Activated naive CD4-positive, alpha-beta T cell treated with anti-CD3 and anti-CD28 coated beads, Interleukin-2, amount 50 U/mL, for 24 hours (primary cell): ENCODE measurements around the gene FBXO8.

ENCODE experiments used
- H3K27ac Mint-ChIP-seq: one replicate; pipeline ENCODE4 v1.8.0; 2021; ENCODE audit warnings: mild to moderate bottlenecking, mixed read lengths
- H3K27me3 Mint-ChIP-seq: one replicate; pipeline ENCODE4 v1.8.0; 2021; ENCODE audit warnings: mixed read lengths
- H3K36me3 Mint-ChIP-seq: one replicate; pipeline ENCODE4 v1.8.0; 2021; ENCODE audit warnings: mixed read lengths
- H3K4me1 Mint-ChIP-seq: one replicate; pipeline ENCODE4 v1.8.0; 2021; ENCODE audit warnings: mixed read lengths
- H3K4me3 Mint-ChIP-seq: one replicate; pipeline ENCODE4 v1.8.0; 2021; ENCODE audit warnings: mild to moderate bottlenecking, mixed read lengths
- H3K9me3 Mint-ChIP-seq: one replicate; pipeline ENCODE4 v1.8.0; 2021; ENCODE audit warnings: mixed read lengths

Gene FBXO8

DNA sequence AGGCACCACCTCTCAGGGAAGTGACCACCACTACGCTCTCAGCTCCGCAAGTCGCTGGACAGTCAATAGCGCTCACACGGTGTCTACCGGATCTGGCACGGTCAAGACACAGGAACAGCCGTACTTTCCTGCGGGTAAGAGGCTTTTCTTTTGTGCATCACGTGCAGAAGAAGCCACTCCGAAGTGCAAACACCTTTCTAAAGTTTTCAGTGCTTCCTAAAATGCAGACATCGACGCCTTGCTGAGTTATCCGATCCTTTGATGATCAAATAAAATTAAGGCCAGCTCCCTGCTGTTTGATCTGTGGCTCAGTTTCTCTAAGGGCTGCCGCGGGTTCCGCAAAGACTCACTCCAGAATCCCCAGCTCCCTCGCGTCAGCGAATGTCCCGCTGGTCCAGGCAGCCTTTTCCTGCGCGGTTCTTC is 71.8 kb downstream of the FBXO8 start:
- H3K9me3 Mint-ChIP-seq: no peaks in the 10 kb centered on the region
- H3K27me3 Mint-ChIP-seq: peaks cover 66% of the 10 kb centered on the region
- H3K4me3 Mint-ChIP-seq: no peak overlapping the region
- peaks cover 32% of the 10 kb centered on the region for H3K4me1 Mint-ChIP-seq
- no peak overlapping the region for H3K27ac Mint-ChIP-seq
- H3K36me3 Mint-ChIP-seq: peaks cover 3% of the 10 kb centered on the region

DNA sequence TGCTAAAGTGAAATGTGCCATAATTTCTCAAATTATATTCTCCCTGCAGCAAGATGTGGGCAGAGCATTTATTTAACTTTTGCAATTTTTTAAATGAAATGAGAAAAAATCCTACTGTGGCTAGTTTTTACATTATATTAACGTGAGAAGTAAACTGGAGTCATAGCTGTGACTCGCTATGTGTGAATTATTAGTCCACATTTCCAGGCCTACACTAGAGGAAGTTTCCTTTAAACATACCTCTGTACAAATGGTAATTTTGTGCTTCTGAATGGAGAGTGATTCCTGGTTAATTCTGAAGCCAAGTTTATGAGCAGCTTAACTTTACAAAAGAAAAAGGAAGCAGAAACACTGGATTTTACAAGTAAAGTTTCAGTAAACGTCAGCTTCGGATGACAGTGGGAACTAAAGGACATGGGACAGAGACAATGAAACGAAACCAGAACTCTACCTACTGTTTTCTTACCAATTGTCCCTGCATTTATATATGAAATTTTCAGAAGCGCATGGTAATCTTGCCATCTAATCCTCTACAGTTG is 72.4 kb downstream of the FBXO8 start:
- H3K4me1 Mint-ChIP-seq: peaks cover 28% of the 10 kb centered on the region
- H3K9me3 Mint-ChIP-seq: no peaks in the 10 kb centered on the region
- H3K4me3 Mint-ChIP-seq: no peak overlapping the region
- H3K27me3 Mint-ChIP-seq: peaks cover 64% of the 10 kb centered on the region
- peaks cover 3% of the 10 kb centered on the region for H3K36me3 Mint-ChIP-seq
- H3K27ac Mint-ChIP-seq: no peak overlapping the region

DNA sequence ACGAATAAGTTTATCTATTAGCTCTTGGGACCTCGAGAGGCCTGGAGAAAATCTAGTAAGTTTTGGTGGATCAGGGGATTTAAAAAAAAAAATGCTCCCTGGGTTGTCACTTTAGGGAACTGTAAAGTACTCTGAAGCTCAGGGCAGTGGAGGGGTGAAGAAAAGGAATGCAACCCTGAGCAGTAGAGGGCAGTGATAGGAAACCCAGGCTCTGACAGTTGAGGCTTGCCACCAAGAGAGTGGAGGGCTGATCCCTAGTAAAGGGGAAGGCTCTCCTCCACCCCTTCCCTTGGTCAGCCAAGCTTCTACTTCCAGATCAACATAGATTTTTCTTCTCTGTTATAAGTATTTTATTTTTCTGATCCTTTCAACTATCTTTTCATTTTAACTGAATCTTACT is 73.1 kb downstream of the FBXO8 start:
- Mint-ChIP-seq H3K4me3 (no peak overlapping the region), H3K27me3 (peaks cover 63% of the 10 kb centered on the region), H3K4me1 (peaks cover 26% of the 10 kb centered on the region)

DNA sequence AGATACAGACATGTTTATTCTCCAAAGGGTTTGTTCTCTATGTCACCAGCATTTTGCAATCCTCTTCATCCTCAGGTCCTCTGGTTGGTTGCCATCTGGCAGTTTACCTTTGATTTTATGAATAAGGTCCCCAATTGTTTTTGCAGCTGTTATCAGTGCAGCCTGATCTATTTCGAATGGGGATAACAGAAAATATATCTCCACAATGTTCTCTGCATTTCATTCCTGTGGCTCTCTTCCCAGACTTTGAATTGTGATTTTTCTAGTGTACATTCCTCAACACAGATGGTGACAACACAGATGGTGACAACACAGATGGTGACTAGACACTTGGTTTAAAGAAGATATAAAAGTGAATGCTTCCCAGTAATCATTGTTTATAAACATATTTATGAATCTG is 74.1 kb downstream of the FBXO8 start:
- H3K27me3 Mint-ChIP-seq: peaks cover 61% of the 10 kb centered on the region

More for the DNA sequence above, 73.1 kb downstream of the FBXO8 start:
- H3K9me3 Mint-ChIP-seq: no peaks in the 10 kb centered on the region
- H3K36me3 Mint-ChIP-seq: peaks cover 3% of the 10 kb centered on the region
- H3K27ac Mint-ChIP-seq: no peak overlapping the region

DNA sequence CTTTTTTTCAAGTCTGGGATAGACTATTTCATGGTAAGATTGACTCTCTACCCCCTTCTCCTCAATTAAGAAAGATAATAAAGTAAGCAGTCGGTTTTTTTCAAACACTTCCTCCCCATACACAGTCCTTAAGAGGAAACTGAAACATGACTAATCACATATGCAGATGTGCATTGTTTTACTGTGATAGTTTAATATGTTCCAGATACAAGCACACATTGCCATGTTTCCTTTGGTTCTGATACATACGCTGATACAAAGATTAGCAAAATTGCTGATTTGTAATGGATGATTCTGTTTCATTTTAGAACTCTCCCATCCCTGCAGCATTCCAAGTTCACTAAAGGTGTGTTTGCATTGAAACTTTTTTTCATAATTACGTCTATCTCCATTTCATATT is 76.1 kb downstream of the FBXO8 start:
- Mint-ChIP-seq H3K27ac (no peak overlapping the region), H3K9me3 (no peaks in the 10 kb centered on the region), H3K4me1 (peaks cover 11% of the 10 kb centered on the region), H3K36me3 (no peaks in the 10 kb centered on the region), H3K27me3 (peaks cover 50% of the 10 kb centered on the region), H3K4me3 (no peak overlapping the region)

More for the DNA sequence above, 74.1 kb downstream of the FBXO8 start:
- no peak overlapping the region for H3K27ac Mint-ChIP-seq
- no peak overlapping the region for H3K4me3 Mint-ChIP-seq
- H3K4me1 Mint-ChIP-seq: peaks cover 20% of the 10 kb centered on the region
- H3K9me3 Mint-ChIP-seq: no peaks in the 10 kb centered on the region
- no peaks in the 10 kb centered on the region for H3K36me3 Mint-ChIP-seq

DNA sequence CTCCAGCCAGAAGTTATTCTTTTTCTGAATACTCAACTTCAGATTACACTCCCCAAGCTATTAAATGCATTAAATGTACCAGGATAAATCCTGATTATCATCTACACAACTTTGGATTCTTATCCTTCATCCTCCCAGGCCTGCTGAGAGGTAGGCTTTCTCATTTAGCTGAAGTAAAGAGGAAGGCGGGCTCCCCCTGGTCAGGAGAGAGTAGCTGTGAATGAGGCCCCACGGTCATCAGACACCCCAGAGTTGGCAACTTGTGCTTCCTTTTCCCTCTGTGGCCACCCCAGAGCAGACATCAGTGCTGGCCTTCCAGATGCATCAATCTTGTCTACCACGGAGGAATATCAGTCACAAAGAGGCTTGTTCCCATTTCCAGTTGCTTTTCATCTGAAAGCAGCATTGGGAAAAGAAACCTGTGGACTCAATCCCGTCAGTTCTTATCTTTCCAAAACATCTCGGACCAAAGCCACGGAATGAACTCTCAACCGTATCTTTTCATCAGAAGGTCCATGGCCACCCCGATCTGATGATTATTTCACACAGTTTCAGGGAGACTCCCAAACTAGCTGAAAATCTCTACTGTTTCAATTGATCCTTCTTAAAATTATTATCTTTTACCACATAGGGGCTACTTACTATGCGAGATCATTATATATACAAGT is 79.2 kb downstream of the FBXO8 start:
- no peak overlapping the region for H3K4me3 Mint-ChIP-seq
- H3K36me3 Mint-ChIP-seq: no peaks in the 10 kb centered on the region
- no peak overlapping the region for H3K27ac Mint-ChIP-seq
- peaks cover 30% of the 10 kb centered on the region for H3K27me3 Mint-ChIP-seq
- H3K4me1 Mint-ChIP-seq: no peaks in the 10 kb centered on the region
- no peaks in the 10 kb centered on the region for H3K9me3 Mint-ChIP-seq

DNA sequence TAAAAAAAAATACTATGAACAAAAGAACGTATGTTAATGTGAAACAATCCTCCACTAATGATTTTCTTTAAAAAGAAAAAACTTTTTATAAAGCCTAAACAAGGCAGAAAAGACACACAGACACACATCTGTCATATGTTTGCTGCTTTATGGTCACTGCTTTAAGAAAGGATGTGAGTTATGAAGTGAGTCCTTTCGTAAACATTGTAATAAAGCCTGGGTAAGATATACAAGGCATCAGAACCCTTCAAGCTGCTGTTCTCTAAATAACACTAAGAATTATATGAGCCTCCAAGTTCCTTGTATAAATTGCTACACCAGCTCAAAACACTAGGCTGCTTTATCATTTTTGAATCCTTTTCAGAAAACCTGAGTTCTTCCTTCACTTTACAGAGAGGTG is 81.6 kb downstream of the FBXO8 start:
- Mint-ChIP-seq H3K4me1 (no peaks in the 10 kb centered on the region), H3K36me3 (no peaks in the 10 kb centered on the region), H3K27ac (no peak overlapping the region), H3K27me3 (peaks cover 25% of the 10 kb centered on the region), H3K9me3 (no peaks in the 10 kb centered on the region), H3K4me3 (no peak overlapping the region)

DNA sequence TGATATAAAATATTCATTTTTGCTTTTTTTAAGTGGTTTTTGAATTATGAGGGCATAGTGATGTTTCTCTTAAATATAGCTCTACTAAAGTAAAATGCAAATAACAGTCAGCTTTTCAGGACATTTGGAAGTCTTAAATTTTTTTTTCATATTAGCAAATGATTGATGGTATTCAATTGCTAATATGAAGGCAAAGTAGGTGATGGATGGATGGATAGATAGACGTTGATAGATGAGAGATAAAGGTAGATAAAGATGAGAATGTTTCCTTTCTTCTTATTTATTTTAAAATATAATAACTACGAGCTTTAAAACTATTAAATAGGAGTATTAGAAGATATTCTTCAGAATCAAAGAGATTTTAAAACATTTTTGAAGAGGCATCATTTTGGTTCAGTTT is 83.7 kb downstream of the FBXO8 start:
- Mint-ChIP-seq H3K27me3 (peaks cover 22% of the 10 kb centered on the region), H3K4me1 (no peaks in the 10 kb centered on the region)

DNA sequence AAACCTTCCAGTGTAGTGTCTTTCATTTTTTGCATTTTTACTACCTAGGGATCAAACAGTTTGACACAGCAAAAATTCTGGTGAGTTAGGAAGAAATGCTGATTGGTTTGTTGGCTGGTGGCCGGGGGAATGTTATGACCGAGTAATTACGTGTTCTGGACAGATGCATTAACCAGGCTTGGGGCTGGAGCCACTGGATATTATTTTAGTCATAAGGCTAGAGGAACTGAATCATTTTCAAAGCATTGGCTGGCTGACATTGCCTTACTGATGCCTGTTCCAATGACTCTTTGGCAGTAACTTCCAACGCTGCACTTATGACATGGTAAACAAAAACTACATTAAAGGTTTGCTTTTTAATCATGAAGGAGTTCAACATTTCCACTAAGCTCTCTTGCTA is 84.6 kb downstream of the FBXO8 start:
- H3K9me3 Mint-ChIP-seq: no peaks in the 10 kb centered on the region
- H3K4me1 Mint-ChIP-seq: no peaks in the 10 kb centered on the region
- H3K4me3 Mint-ChIP-seq: no peak overlapping the region
- no peak overlapping the region for H3K27ac Mint-ChIP-seq
- H3K36me3 Mint-ChIP-seq: no peaks in the 10 kb centered on the region
- H3K27me3 Mint-ChIP-seq: peaks cover 18% of the 10 kb centered on the region

More for the DNA sequence above, 83.7 kb downstream of the FBXO8 start:
- no peaks in the 10 kb centered on the region for H3K9me3 Mint-ChIP-seq
- H3K4me3 Mint-ChIP-seq: no peak overlapping the region
- no peak overlapping the region for H3K27ac Mint-ChIP-seq
- H3K36me3 Mint-ChIP-seq: no peaks in the 10 kb centered on the region

DNA sequence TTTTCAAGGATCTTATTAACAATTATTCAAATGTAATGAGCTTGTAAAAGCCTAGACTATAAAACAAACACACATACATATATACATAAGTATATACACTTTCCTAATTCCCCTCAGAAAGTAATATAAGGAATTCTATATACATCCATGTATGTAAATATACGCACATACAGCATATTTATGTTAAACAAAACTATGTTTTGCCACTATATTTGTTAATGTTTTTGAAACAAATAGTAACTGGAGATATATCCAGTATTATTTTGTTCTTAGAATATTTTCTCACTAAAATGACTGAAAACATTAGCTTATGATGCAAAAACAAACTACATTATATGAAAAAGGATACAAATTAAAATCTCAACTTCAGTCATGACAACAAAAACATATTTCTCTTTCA is 85.1 kb downstream of the FBXO8 start:
- H3K4me1 Mint-ChIP-seq: no peaks in the 10 kb centered on the region
- peaks cover 18% of the 10 kb centered on the region for H3K27me3 Mint-ChIP-seq
- H3K36me3 Mint-ChIP-seq: no peaks in the 10 kb centered on the region
- H3K27ac Mint-ChIP-seq: no peak overlapping the region
- no peak overlapping the region for H3K4me3 Mint-ChIP-seq
- no peaks in the 10 kb centered on the region for H3K9me3 Mint-ChIP-seq

DNA sequence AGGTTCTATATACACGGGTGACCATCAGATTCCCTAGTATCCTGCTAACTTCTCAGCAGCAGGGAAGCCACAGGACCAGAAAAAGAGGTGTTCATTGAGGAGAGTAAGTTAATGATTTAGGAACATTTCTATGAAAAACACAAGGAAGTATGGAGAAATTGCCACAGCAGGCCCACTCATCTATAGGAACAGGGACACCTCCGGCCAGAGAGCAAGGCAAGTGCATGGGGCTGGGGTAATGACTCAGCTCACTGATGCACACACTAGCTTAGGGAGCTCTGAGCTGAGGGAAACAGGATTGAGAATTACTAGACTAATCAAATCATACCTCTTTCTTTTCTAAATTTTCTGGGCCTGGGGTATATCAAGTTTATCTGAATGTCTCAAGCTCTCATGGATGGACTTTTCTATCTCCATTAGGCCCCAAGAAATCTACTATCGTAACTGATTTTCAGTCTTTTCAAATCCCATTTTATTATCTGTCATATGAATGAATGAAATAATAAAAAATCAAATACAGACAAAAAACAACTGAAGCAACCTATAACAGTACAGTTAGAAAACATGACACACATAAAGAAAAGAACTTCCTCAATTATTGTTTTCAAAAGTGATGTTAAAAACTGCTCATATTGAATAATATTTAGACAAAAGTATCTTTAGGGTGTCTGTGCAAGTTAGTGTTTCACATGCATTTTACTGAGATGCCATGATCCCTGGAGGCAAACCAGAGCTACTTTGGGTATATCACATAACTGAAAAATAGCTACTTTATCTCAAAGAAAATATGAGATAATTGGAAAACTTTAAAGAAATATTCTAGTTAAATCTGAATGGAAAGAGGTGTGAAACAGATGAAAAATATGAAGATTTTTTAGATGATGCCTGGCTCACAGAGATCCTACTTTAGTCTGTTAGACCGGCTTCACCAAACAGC is 89.8 kb downstream of the FBXO8 start:
- H3K36me3 Mint-ChIP-seq: no peaks in the 10 kb centered on the region
- H3K4me3 Mint-ChIP-seq: no peak overlapping the region
- peaks cover 17% of the 10 kb centered on the region for H3K27me3 Mint-ChIP-seq
- H3K27ac Mint-ChIP-seq: no peak overlapping the region
- H3K4me1 Mint-ChIP-seq: no peaks in the 10 kb centered on the region
- H3K9me3 Mint-ChIP-seq: no peaks in the 10 kb centered on the region

DNA sequence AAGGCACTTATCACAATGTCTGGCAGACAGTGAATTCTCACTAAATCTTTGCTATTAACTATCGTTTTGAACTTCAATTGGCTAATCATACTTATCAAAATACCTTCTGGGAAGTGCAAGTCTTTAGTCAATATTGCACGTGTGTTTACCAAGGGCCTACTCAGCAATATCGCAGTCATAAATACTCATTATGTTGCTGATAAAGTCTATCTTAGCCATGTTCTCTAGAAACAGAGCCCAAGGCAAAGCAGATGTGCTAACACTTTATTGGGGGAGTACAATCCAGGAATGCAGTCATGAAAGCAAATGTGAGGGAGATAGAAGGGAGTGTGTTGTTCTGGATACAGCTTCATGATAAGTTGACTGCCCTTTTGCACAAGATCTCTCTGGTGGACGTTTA is 90.5 kb downstream of the FBXO8 start:
- no peak overlapping the region for H3K4me3 Mint-ChIP-seq
- H3K36me3 Mint-ChIP-seq: no peaks in the 10 kb centered on the region
- H3K27me3 Mint-ChIP-seq: peaks cover 15% of the 10 kb centered on the region
- no peak overlapping the region for H3K27ac Mint-ChIP-seq
- H3K9me3 Mint-ChIP-seq: no peaks in the 10 kb centered on the region
- H3K4me1 Mint-ChIP-seq: no peaks in the 10 kb centered on the region

DNA sequence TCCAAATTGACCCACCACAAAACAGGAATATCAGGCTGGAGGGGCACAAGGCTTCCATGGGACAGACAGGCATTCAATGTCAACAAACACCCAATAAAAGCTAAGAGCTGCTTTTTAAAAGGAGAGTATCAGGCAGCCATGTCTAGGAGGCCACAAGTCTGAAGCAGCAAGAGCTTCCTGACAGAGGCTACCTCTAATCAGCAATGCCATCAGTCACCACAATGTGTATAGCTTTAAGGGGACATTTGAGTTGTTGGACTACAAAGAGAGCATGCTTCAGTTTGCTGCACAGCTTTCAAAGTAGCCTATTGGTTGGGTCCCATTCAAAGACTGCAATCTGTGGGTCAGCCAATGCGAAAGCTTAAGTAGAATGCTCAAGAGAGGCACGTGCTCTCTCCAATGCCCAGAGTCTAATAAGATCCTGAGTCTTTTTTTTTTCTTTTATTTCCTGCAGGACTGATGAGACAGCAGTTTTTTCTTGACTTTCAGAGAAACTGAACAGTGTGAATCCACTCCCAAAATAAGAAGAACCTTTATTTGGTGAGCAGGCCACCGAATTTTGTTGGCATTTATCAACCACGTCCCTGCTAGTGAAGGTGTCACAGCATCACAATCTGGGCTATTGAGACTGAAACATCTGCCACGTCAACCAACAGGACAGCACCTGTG is 92.5 kb downstream of the FBXO8 start:
- Mint-ChIP-seq H3K36me3 (no peaks in the 10 kb centered on the region), H3K27ac (no peak overlapping the region), H3K4me1 (no peaks in the 10 kb centered on the region), H3K9me3 (no peaks in the 10 kb centered on the region), H3K27me3 (peaks cover 16% of the 10 kb centered on the region), H3K4me3 (no peak overlapping the region)

DNA sequence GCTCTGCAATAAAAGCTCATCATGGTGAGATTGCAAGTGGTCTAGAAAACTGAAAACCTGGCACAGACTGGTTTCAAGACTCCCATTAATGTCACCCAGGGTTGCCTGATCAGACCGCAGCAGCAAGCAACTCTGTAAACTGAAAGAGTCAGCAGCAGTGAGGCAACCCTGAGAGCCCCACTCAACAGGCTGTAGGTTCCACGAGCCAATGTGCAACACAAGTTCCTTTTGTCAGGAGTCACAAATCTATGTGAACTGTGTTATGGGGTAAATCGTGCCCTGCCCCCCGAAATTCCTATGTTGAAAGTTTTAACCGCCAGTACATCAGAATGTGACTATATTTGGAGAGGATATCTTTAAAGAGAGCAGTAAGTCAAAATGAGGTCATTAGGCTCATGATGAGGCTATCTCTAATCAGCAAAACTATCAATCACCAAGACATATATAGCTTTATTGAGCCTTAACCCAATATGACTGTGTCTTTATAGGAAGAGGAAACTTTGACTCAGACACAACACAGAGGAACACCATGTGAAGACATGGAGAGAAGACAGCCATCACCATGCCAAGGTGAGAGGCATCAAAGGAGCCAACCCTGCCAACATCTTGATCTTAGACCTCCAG is 94.0 kb downstream of the FBXO8 start:
- no peaks in the 10 kb centered on the region for H3K9me3 Mint-ChIP-seq
- no peaks in the 10 kb centered on the region for H3K36me3 Mint-ChIP-seq
- no peaks in the 10 kb centered on the region for H3K4me1 Mint-ChIP-seq
- H3K27me3 Mint-ChIP-seq: peaks cover 22% of the 10 kb centered on the region
- no peak overlapping the region for H3K4me3 Mint-ChIP-seq
- no peak overlapping the region for H3K27ac Mint-ChIP-seq
